Keratinocyte (primary cell): ENCODE data around the gene MRPL3. TPM values are rescaled to one million over a fixed set of nuclear protein-coding genes. Genes with fewer than 3 reads are reported as not detected.

Experiments
- DNase-seq: peaks from one replicate; pipeline ENCODE4 v3.0.0-alpha.2; 2011; ENCODE audit warnings: low read depth, missing footprints, low spot score
- FAIRE-seq: peaks from 2 replicates; lab custom pipeline; 2011; peaks lifted over from hg19 to GRCh38; lab: Jason Lieb, UNC
- H2AFZ ChIP-seq: 2 replicates; pipeline ENCODE4 v1.6.0; 2012; ENCODE audit warnings: low read length, control low read depth, inconsistent platforms; ENCODE audit not compliant: control insufficient read depth
- H3K27ac ChIP-seq: 2 replicates; pipeline ENCODE4 v1.5.1; 2011; ENCODE audit warnings: low read length; ENCODE audit not compliant: control insufficient read depth, insufficient read depth
- H3K27me3 ChIP-seq: 3 replicates; pipeline ENCODE4 v1.6.0; 2011; ENCODE audit warnings: low read length; ENCODE audit not compliant: control insufficient read depth, insufficient read depth; ENCODE audit errors: extremely low read depth
- H3K36me3 ChIP-seq, 2 experiments: 2 replicates in 1 of 2; 3 replicates in 1 of 2; pipeline ENCODE4 v1.5.1; 2011; ENCODE audit warnings: low read length in 2 of 2, mild to moderate bottlenecking in 1 of 2; ENCODE audit not compliant: control insufficient read depth in 2 of 2, insufficient read depth in 2 of 2; ENCODE audit errors: extremely low read depth in 1 of 2
- H3K4me1 ChIP-seq: 3 replicates; pipeline ENCODE4 v1.5.1; 2011; ENCODE audit warnings: low read length; ENCODE audit not compliant: control insufficient read depth, insufficient read depth; ENCODE audit errors: extremely low read depth
- H3K4me2 ChIP-seq: 3 replicates; pipeline ENCODE4 v1.6.0; 2011; ENCODE audit warnings: low read depth, low read length; ENCODE audit not compliant: control insufficient read depth, insufficient read depth; ENCODE audit errors: extremely low read depth
- H3K4me3 ChIP-seq, 3 experiments: fragments of 200-600 bp in 1 of 3; sonication (generic) in 1 of 3; 2 replicates in 2 of 3; 3 replicates in 1 of 3; pipeline ENCODE4 v1.5.1; 2011 to 2016; ENCODE audit warnings: low read length in 3 of 3, mild to moderate bottlenecking in 3 of 3, control low read depth in 2 of 3, inconsistent platforms in 1 of 3, low read depth in 1 of 3, mixed read lengths in 1 of 3, mixed run types in 1 of 3, moderate library complexity in 1 of 3; ENCODE audit not compliant: control insufficient read depth in 2 of 3, insufficient read depth in 2 of 3; ENCODE audit errors: extremely low read depth in 1 of 3
- H3K79me2 ChIP-seq: 2 replicates; pipeline ENCODE4 v1.6.0; 2012; ENCODE audit warnings: low read length; ENCODE audit not compliant: control insufficient read depth, insufficient read depth
- H3K9ac ChIP-seq: 3 replicates; pipeline ENCODE4 v1.6.0; 2011; ENCODE audit warnings: low read length; ENCODE audit not compliant: control insufficient read depth, insufficient read depth; ENCODE audit errors: extremely low read depth
- H3K9me1 ChIP-seq: 3 replicates; pipeline ENCODE4 v1.6.0; 2011; ENCODE audit warnings: low read length; ENCODE audit not compliant: control insufficient read depth, insufficient read depth; ENCODE audit errors: extremely low read depth
- H3K9me3 ChIP-seq: 2 replicates; pipeline ENCODE4 v1.5.1; 2012; ENCODE audit warnings: low read depth, low read length; ENCODE audit not compliant: control insufficient read depth
- H4K20me1 ChIP-seq: 3 replicates; pipeline ENCODE4 v1.6.0; 2011; ENCODE audit warnings: low read length; ENCODE audit not compliant: control insufficient read depth, insufficient read depth; ENCODE audit errors: extremely low read depth
- EZH2 ChIP-seq: IDR thresholded peaks from one replicate; pipeline ENCODE4 v1.6.1; 2012; ENCODE audit warnings: inconsistent platforms, mild to moderate bottlenecking, low read length, moderate library complexity
- dilution Hi-C: fragments of 300-500 bp; cut with MboI; formaldehyde crosslinking; loops from one replicate; pipeline ENCODE4 v1.7.0; 2020; ENCODE audit warnings: low sequenced_read_pairs; ENCODE audit not compliant: extremely low pct_ligation_motif_present
- polyA plus RNA-seq, 5 experiments: library from polyadenylated mRNA; depleted of rRNA in 3 of 5; stranded (reverse) in 3 of 5; stranded (forward) in 1 of 5; unstranded in 1 of 5; fragments of >200 nt; gene quantifications; 1 replicate in 1 of 5; 2 replicates in 3 of 5; 3 replicates in 1 of 5; pipeline versions ENCODE4 v1.2.1 to v1.2.3, GENCODE V29; 2011 to 2012; ENCODE audit warnings: missing spikeins in 2 of 5, low read depth in 1 of 5, low replicate concordance in 1 of 5
- TF ChIP-seq, protein P1 (sequence below), 3 experiments: IDR thresholded peaks in 1 of 3; conservative IDR thresholded peaks in 1 of 3; optimal IDR thresholded peaks in 1 of 3; 2 replicates in 2 of 3; 3 replicates in 1 of 3; pipeline versions ENCODE3 to v1.5.1; 2011; ENCODE audit warnings: low read length in 3 of 3, mild to moderate bottlenecking in 3 of 3, moderate library complexity in 2 of 3, control low read depth in 1 of 3, inconsistent platforms in 1 of 3; ENCODE audit not compliant: insufficient read depth in 2 of 3; ENCODE audit errors: extremely low read depth in 1 of 3

MRPL3 gene
- polyA plus RNA-seq, 1 donor (not counting 4 experiments of a cell fraction or from before 2014, with no cell fraction given), result 228 TPM

DNA sequence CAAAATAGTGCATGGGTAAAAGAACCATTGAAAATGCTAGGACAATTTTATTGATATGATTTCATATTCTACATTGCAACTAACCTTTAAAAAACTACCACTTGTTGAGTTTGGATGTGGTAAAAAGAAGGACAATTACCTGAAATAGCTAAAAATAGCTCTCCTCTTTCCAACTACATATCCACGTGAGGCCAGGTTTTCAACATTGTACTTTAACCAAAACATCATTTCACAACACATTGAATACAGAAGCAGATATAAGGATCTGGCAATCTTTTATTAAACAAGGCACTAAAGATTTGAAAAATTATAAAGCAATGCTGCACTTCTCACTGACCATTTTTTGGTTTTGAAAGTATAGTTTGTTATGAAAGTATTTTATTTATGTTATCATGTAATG is 28.1 kb upstream of the MRPL3 start:
- H4K20me1 ChIP-seq, result no peaks in the 10 kb centered on the region
- peaks cover 6% of the 10 kb centered on the region for H3K27me3 ChIP-seq
- no peaks in the 10 kb centered on the region for H3K79me2 ChIP-seq
- H3K36me3 ChIP-seq, result no peaks in the 10 kb centered on the region
- DNase-seq (no peak), FAIRE-seq (no peak)
- H3K27ac ChIP-seq, result no peak overlapping the region
- no peak overlapping the region for H3K9ac ChIP-seq
- H3K4me3 ChIP-seq, result no peak overlapping the region
- H3K9me3 ChIP-seq, result no peaks in the 10 kb centered on the region
- peaks cover 8% of the 10 kb centered on the region for H3K4me1 ChIP-seq
- no peaks in the 10 kb centered on the region for H3K9me1 ChIP-seq
- dilution Hi-C loops, result no loop called here
- no peak overlapping the region for H2AFZ ChIP-seq
- TF ChIP-seq, protein P1, sequence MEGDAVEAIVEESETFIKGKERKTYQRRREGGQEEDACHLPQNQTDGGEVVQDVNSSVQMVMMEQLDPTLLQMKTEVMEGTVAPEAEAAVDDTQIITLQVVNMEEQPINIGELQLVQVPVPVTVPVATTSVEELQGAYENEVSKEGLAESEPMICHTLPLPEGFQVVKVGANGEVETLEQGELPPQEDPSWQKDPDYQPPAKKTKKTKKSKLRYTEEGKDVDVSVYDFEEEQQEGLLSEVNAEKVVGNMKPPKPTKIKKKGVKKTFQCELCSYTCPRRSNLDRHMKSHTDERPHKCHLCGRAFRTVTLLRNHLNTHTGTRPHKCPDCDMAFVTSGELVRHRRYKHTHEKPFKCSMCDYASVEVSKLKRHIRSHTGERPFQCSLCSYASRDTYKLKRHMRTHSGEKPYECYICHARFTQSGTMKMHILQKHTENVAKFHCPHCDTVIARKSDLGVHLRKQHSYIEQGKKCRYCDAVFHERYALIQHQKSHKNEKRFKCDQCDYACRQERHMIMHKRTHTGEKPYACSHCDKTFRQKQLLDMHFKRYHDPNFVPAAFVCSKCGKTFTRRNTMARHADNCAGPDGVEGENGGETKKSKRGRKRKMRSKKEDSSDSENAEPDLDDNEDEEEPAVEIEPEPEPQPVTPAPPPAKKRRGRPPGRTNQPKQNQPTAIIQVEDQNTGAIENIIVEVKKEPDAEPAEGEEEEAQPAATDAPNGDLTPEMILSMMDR (optimal IDR thresholded peaks at IDR 0.05 in 1 of 3, IDR thresholded peaks at IDR 0.05 in 1 of 3, conservative IDR thresholded peaks at IDR 0.05 in 1 of 3; ENCODE audit: extremely low read depth in 1 of 3, insufficient read depth in 2 of 3, low read length in 3 of 3), result no peak
- no peak for TF ChIP-seq EZH2
- no peak overlapping the region for H3K4me2 ChIP-seq

- Histone ChIP-seq H4K20me1 (no peaks in the 10 kb centered on the region), H3K4me2 (no peak overlapping the region), H3K4me1 (peaks cover 4% of the 10 kb centered on the region), H3K36me3 (no peaks in the 10 kb centered on the region), H3K9me3 (no peaks in the 10 kb centered on the region), H3K27me3 (peaks cover 6% of the 10 kb centered on the region), H3K79me2 (no peaks in the 10 kb centered on the region), H2AFZ (no peak overlapping the region), H3K4me3 (no peak overlapping the region), H3K9ac (no peak overlapping the region), H3K9me1 (no peaks in the 10 kb centered on the region), H3K27ac (no peak overlapping the region)
- no peak for TF ChIP-seq EZH2
- TF ChIP-seq, protein P1 (optimal IDR thresholded peaks at IDR 0.05 in 1 of 3, IDR thresholded peaks at IDR 0.05 in 1 of 3, conservative IDR thresholded peaks at IDR 0.05 in 1 of 3; ENCODE audit: extremely low read depth in 1 of 3, insufficient read depth in 2 of 3, low read length in 3 of 3), result no peak
- dilution Hi-C loops, result no loop called here
- FAIRE-seq (no peak), DNase-seq (no peak)
Measured at GRCh38 chr3:131530388-131530787, 27.6 kb upstream of the MRPL3 start.
